ENCODE results near the gene PHF21A. TPM values are rescaled to one million over a fixed set of nuclear protein-coding genes. Genes with fewer than 3 reads are reported as not detected.
"Not testable (repeated sequence)": the region's sequence is repeated elsewhere in the genome, so short reads cannot be mapped to it uniquely, and the experiment has no call there.

Gene PHF21A
- total RNA-seq, 2 experiments from 2014 or later, result 40.4 to 42.6 TPM

DNA sequence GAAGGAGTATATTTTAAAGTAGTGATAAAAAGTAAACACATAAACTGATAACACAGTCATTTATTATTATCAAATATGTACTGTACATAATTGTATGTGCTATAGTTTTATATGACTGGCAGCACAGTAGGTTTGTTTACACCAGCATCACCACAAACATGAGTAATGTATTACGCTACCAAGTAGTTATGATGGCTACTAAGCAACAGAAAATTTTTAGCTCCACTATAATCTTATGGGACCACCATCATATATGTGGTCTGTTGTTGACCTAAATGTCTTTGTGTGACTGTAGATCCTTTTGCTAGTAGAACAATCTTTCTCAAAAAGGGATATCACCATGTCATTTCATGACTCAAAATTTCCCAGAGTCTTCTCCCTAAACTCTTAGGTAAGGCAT, 105.3 kb downstream of the PHF21A start:
- DNase-seq, result no peak
- Mint-ChIP-seq H3K27ac (no peak overlapping the region), H3K4me1 (ENCODE audit: low read depth) (no peaks in the 10 kb centered on the region), H3K36me3 (ENCODE audit: low read depth) (peaks cover 2% of the 10 kb centered on the region), H3K4me3 (no peak overlapping the region), H3K27me3 (ENCODE audit: low read depth) (no peaks in the 10 kb centered on the region), H3K9me3 (peaks cover 5% of the 10 kb centered on the region)
- CTCF ChIA-PET, result interaction anchor here (1.2 to 2.3 kb wide), 2 partner anchors 9 to 51 kb away, joined by 7 to 9 read pairs; no protein-coding TSS in a partner anchor
- intact Hi-C loops (cut with micrococcal nuclease), result loop anchor here (10.0 kb wide), 1 partner anchor 59 kb away; no protein-coding TSS in a partner anchor

- H3K4me1 Mint-ChIP-seq (ENCODE audit: low read depth); H3K4me3 Mint-ChIP-seq; H3K36me3 Mint-ChIP-seq (ENCODE audit: low read depth); CTCF ChIA-PET; H3K27ac Mint-ChIP-seq; H3K27me3 Mint-ChIP-seq (ENCODE audit: low read depth); DNase-seq; H3K9me3 Mint-ChIP-seq: not testable (repeated sequence)
- intact Hi-C loops (cut with micrococcal nuclease), result loop anchor here (10.0 kb wide), 1 partner anchor 61 kb away; no protein-coding TSS in a partner anchor
These were observed 107.1 kb downstream of the PHF21A start for GRCh38 chr11:46014168-46014567.

DNA sequence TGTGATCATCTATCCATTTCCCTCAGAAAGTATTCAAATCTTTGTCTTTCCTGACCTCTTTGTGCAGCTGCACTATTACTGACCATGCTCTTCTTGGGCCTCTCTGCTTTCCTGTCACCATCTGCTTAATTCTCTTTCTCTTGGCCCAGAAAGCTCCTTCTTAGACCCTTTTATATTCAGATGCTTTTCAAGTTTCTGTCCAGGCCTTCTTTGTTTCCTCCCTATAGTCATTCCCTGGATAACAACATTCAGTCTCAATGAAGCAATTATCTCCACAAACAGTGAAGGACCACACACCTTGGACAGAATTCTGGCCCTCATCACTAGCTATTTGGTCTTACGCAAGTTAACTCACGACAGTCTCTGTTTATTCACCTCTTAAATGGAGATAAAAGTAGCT, 109.1 kb downstream of the PHF21A start:
- no peaks in the 10 kb centered on the region for H3K27me3 Mint-ChIP-seq (ENCODE audit: low read depth)
- no peaks in the 10 kb centered on the region for H3K4me1 Mint-ChIP-seq (ENCODE audit: low read depth)
- no peak overlapping the region for H3K27ac Mint-ChIP-seq
- H3K36me3 Mint-ChIP-seq (ENCODE audit: low read depth), result peaks cover 2% of the 10 kb centered on the region
- DNase-seq, result no peak
- CTCF ChIA-PET, result interaction anchor here (0.7 to 1.1 kb wide), 3 partner anchors 12 to 47 kb away, joined by 3 to 4 read pairs (median 3); no protein-coding TSS in a partner anchor
- H3K9me3 Mint-ChIP-seq, result peaks cover 5% of the 10 kb centered on the region
- no peak overlapping the region for H3K4me3 Mint-ChIP-seq
- intact Hi-C loops (cut with micrococcal nuclease), result loop anchor here (10.0 kb wide), 1 partner anchor 63 kb away; no protein-coding TSS in a partner anchor

DNA sequence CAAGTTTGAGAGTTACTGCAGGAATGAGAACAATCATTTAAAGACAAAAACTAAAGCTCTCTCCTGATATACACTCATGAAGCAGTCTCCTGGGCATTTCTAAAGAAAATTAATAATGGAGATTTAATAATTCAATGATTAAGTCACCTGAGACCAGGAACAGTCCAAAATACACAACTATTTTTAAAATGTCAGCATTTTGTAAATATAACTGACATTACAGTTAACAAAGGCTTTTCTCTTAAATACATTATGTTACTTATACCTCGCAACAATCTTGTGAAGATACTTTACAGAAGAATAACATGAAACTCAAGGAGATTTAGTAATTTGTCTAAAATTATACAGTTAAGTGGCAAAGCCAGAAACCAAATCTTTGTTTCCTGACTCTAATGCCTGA, 111.2 kb downstream of the PHF21A start:
- H3K27me3 Mint-ChIP-seq (ENCODE audit: low read depth), result no peaks in the 10 kb centered on the region
- peaks cover 3% of the 10 kb centered on the region for H3K9me3 Mint-ChIP-seq
- peaks cover 2% of the 10 kb centered on the region for H3K36me3 Mint-ChIP-seq (ENCODE audit: low read depth)
- no peak overlapping the region for H3K4me3 Mint-ChIP-seq
- CTCF ChIA-PET, result interaction anchor here (0.5 to 0.6 kb wide), 2 partner anchors 33 to 44 kb away, joined by 3 to 4 read pairs; no protein-coding TSS in a partner anchor
- H3K4me1 Mint-ChIP-seq (ENCODE audit: low read depth), result no peaks in the 10 kb centered on the region
- intact Hi-C loops (cut with micrococcal nuclease), result loop anchor here (10.0 kb wide), 1 partner anchor 65 kb away; no protein-coding TSS in a partner anchor
- no peak for DNase-seq
- no peak overlapping the region for H3K27ac Mint-ChIP-seq

GRCh38 chr11:46009647-46010046, 111.6 kb downstream of the PHF21A start:
- H3K27ac Mint-ChIP-seq, result no peak overlapping the region
- no peaks in the 10 kb centered on the region for H3K27me3 Mint-ChIP-seq (ENCODE audit: low read depth)
- H3K4me3 Mint-ChIP-seq, result no peak overlapping the region
- no peak for DNase-seq
- no peaks in the 10 kb centered on the region for H3K4me1 Mint-ChIP-seq (ENCODE audit: low read depth)
- no peaks in the 10 kb centered on the region for H3K36me3 Mint-ChIP-seq (ENCODE audit: low read depth)
- CTCF ChIA-PET, result interaction anchor here (0.5 to 0.6 kb wide), 3 partner anchors 33 to 45 kb away, joined by 3 to 4 read pairs (median 3); no protein-coding TSS in a partner anchor
- intact Hi-C loops (cut with micrococcal nuclease), result loop anchor here (1.0 to 10.0 kb wide), 3 partner anchors 65 to 161 kb away; no protein-coding TSS in a partner anchor
- H3K9me3 Mint-ChIP-seq, result no peaks in the 10 kb centered on the region

DNA sequence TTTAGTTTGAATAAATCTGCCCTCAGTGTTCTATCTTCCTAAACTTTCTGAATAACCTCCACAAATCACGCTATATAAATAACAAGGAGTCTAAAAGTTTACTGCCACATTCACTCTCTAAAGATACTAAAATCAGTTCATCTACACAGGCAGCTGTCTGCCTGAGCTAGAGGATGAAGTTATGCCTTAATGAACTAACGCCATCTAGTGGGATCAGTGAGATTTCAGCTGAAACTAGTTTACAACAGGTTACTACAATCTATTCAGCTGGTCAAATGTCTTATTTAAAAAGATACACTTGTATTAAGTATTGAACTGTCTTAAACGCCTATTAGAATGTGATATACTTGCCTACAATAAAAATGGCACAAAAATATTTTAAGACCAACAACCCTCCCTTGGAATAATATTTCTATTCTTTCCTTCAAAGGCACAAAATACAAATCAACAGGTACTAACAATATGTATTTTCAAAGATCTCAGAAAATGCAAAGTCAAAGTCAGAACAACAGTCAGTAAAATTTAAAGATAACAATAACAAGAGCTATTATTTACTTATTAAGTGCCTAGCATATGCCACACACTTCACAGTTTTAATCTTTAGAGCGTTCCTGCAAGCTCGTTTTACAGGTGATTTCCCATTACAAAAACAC, 114.7 kb downstream of the PHF21A start:
- no peaks in the 10 kb centered on the region for H3K36me3 Mint-ChIP-seq (ENCODE audit: low read depth)
- H3K4me1 Mint-ChIP-seq (ENCODE audit: low read depth), result no peaks in the 10 kb centered on the region
- DNase-seq, result peak; percentile 14
- CTCF ChIA-PET, result interaction anchor here (0.6 to 4.3 kb wide), 35 partner anchors 9 to 593 kb away, joined by 3 to 109 read pairs (median 4); partner anchors contain the start of gene PEX16
- H3K4me3 Mint-ChIP-seq, result no peak overlapping the region
- H3K9me3 Mint-ChIP-seq, result no peaks in the 10 kb centered on the region
- intact Hi-C loops (cut with micrococcal nuclease), result loop anchor here (1.0 to 10.0 kb wide), 5 partner anchors 41 to 235 kb away; no protein-coding TSS in a partner anchor
- no peak overlapping the region for H3K27ac Mint-ChIP-seq
- H3K27me3 Mint-ChIP-seq (ENCODE audit: low read depth), result no peaks in the 10 kb centered on the region

DNA sequence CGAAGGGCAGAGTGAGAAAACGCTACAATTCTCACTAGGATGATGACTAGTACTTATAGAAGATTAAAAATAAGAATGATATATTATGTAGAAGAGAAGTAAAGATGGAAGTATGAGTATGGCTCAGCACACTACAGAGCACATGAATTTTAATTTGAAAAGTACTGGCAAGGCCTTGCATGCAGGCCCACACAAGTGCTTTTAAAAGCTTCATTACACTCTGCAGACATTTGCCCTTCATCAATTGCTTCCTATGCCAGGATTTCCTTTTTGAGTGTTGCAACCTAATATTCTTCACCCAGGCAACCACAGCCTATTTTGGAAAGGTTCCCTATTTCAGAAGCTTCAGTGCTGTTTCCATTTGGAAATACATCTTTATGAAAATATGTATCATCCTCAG, 117.7 kb downstream of the PHF21A start:
- H3K4me3 Mint-ChIP-seq, result no peak overlapping the region
- no peak overlapping the region for H3K27ac Mint-ChIP-seq
- no peaks in the 10 kb centered on the region for H3K36me3 Mint-ChIP-seq (ENCODE audit: low read depth)
- no peak for DNase-seq
- intact Hi-C loops (cut with micrococcal nuclease), result loop anchor here (10.0 kb wide), 1 partner anchor 111 kb away; no protein-coding TSS in a partner anchor
- CTCF ChIA-PET, result interaction anchor here (0.6 to 5.9 kb wide), 4 partner anchors 20 to 232 kb away, joined by 3 to 46 read pairs (median 3); no protein-coding TSS in a partner anchor
- no peaks in the 10 kb centered on the region for H3K9me3 Mint-ChIP-seq
- H3K4me1 Mint-ChIP-seq (ENCODE audit: low read depth), result no peaks in the 10 kb centered on the region
- H3K27me3 Mint-ChIP-seq (ENCODE audit: low read depth), result no peaks in the 10 kb centered on the region

GRCh38 chr11:46002189-46002588, 119.1 kb downstream of the PHF21A start:
- Mint-ChIP-seq H3K36me3 (ENCODE audit: low read depth) (no peaks in the 10 kb centered on the region), H3K4me3 (no peak overlapping the region), H3K4me1 (ENCODE audit: low read depth) (no peaks in the 10 kb centered on the region), H3K27me3 (ENCODE audit: low read depth) (no peaks in the 10 kb centered on the region), H3K9me3 (no peaks in the 10 kb centered on the region), H3K27ac (no peak overlapping the region)
- no peak for DNase-seq
- CTCF ChIA-PET, result interaction anchor here (0.6 to 5.9 kb wide), 2 partner anchors 16 to 37 kb away, joined by 3 to 46 read pairs; no protein-coding TSS in a partner anchor
- intact Hi-C loops (cut with micrococcal nuclease), result loop anchor here (10.0 kb wide), 1 partner anchor 113 kb away; no protein-coding TSS in a partner anchor

DNA sequence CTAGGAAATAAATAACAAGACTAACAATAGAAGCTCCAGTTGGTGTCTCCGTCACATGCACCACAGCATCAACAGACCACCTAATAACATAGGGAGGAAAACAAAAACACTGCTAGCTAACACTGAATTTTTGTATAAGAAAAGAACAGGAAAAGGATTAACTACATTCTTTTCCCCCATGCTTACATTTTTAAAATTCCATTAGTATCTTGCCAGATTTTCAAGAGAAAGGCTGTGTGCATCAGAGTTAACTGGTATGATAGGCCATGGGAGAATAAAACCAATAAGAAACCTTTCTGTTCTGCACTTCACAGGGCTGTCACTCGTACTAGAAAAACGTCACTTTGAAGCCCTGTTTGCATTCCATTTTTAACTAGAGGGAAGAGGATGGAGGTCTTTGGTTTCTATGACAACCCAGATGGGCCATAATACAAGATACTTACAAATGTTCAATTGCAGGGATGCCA, 119.8 kb downstream of the PHF21A start:
- no peak overlapping the region for H3K4me3 Mint-ChIP-seq
- DNase-seq, result no peak
- no peak overlapping the region for H3K27ac Mint-ChIP-seq
- intact Hi-C loops (cut with micrococcal nuclease), result loop anchor here (10.0 kb wide), 1 partner anchor 113 kb away; no protein-coding TSS in a partner anchor
- H3K9me3 Mint-ChIP-seq, result no peaks in the 10 kb centered on the region
- CTCF ChIA-PET, result interaction anchor here (5.9 kb wide), 1 partner anchor 37 kb away, joined by 46 read pairs; no protein-coding TSS in a partner anchor
- no peaks in the 10 kb centered on the region for H3K4me1 Mint-ChIP-seq (ENCODE audit: low read depth)
- H3K36me3 Mint-ChIP-seq (ENCODE audit: low read depth), result no peaks in the 10 kb centered on the region
- no peaks in the 10 kb centered on the region for H3K27me3 Mint-ChIP-seq (ENCODE audit: low read depth)

- CTCF ChIA-PET, result no interaction called here
- DNase-seq, result no peak
- Mint-ChIP-seq H3K4me3 (no peak overlapping the region), H3K36me3 (ENCODE audit: low read depth) (no peaks in the 10 kb centered on the region), H3K27me3 (ENCODE audit: low read depth) (no peaks in the 10 kb centered on the region), H3K9me3 (no peaks in the 10 kb centered on the region), H3K4me1 (ENCODE audit: low read depth) (peaks cover 2% of the 10 kb centered on the region), H3K27ac (no peak overlapping the region)
- intact Hi-C loops (cut with micrococcal nuclease), result no loop called here
These were observed 123.7 kb downstream of the PHF21A start for GRCh38 chr11:45997599-45997998.

- Mint-ChIP-seq H3K4me3 (no peak overlapping the region), H3K36me3 (ENCODE audit: low read depth) (no peaks in the 10 kb centered on the region), H3K9me3 (no peaks in the 10 kb centered on the region), H3K27ac (no peak overlapping the region), H3K4me1 (ENCODE audit: low read depth) (peaks cover 7% of the 10 kb centered on the region), H3K27me3 (ENCODE audit: low read depth) (no peaks in the 10 kb centered on the region)
- intact Hi-C loops (cut with micrococcal nuclease), result no loop called here
- CTCF ChIA-PET, result interaction anchor here (4.5 to 8.6 kb wide), 2 partner anchors 11 to 30 kb away, joined by 30 to 49 read pairs; no protein-coding TSS in a partner anchor
- no peak for DNase-seq
These were observed 125.9 kb downstream of the PHF21A start for GRCh38 chr11:45995342-45995734.
